ENCODE measurements around the gene GARRE1. TPM values are rescaled to one million over a fixed set of nuclear protein-coding genes. Genes with fewer than 3 reads are reported as not detected.

Gene GARRE1
- total and polyA plus RNA-seq, 2 of the 13 experiments (the other 11 are each of a cell fraction or from before 2014, with no cell fraction given) = 8.0 to 11.7 TPM

GRCh38 chr19:34254698-34255432 lies 511 bp downstream of the GARRE1 start:
- ATAC-seq = peak; percentile 74
- TF ChIP-seq DRAP1 (CRISPR knock-in tag; IDR thresholded peaks at IDR 0.05) (no peak), FLYWCH1 (CRISPR knock-in tag; IDR thresholded peaks at IDR 0.05) (0 out of 2 replicates have a peak, but pooled peaks have one; percentile 66), ZFY (CRISPR knock-in tag; IDR thresholded peaks at IDR 0.05) (peak; percentile 85), CENPBD1 (CRISPR knock-in tag; IDR thresholded peaks at IDR 0.05; ENCODE audit: borderline replicate concordance, low read depth) (no peak), NFE2L1 (CRISPR knock-in tag; IDR thresholded peaks at IDR 0.05; ENCODE audit: borderline replicate concordance) (no peak), ATF7-NPFF (CRISPR knock-in tag; IDR thresholded peaks at IDR 0.05; ENCODE audit: low read depth) (0 out of 2 replicates have a peak, but pooled peaks have one; percentile 15), PAF1 (CRISPR knock-in tag; IDR thresholded peaks at IDR 0.05) (no peak), BCL3 (CRISPR knock-in tag; IDR thresholded peaks at IDR 0.05) (peak; percentile 60; the same call in 1 of the 2 replicates), ELF3 (CRISPR knock-in tag; IDR thresholded peaks at IDR 0.05) (0 out of 2 replicates have a peak, but pooled peaks have one; percentile 20), HES4 (CRISPR knock-in tag; IDR thresholded peaks at IDR 0.05; ENCODE audit: borderline replicate concordance) (0 out of 2 replicates have a peak, but pooled peaks have one; percentile 57), RBFOX2 (IDR thresholded peaks at IDR 0.05; ENCODE audit: low read depth, low read length) (peak; percentile 60; the same call in 1 of the 2 replicates), SAP130 (CRISPR knock-in tag; IDR thresholded peaks at IDR 0.05; ENCODE audit: low read depth) (peak; percentile 58), SRY (CRISPR knock-in tag; IDR thresholded peaks at IDR 0.05) (peak; percentile 45; the same call in 1 of the 2 replicates), MAX (IDR thresholded peaks at IDR 0.05) (peak; percentile 15; the same call in 1 of the 2 replicates), ZSCAN25 (CRISPR knock-in tag; IDR thresholded peaks at IDR 0.05) (no peak), POGK (CRISPR knock-in tag; conservative IDR thresholded peaks at IDR 0.05) (0 out of 2 replicates have a peak, but pooled peaks have one; percentile 39), JUND (CRISPR knock-in tag; IDR thresholded peaks at IDR 0.05) (no peak), GABPB1 (CRISPR knock-in tag; IDR thresholded peaks at IDR 0.05) (peak; percentile 78; the same call in 1 of the 2 replicates), MED13 (CRISPR knock-in tag; IDR thresholded peaks at IDR 0.05) (no peak), MXD3 (CRISPR knock-in tag; IDR thresholded peaks at IDR 0.05) (peak; percentile 32; the same call in 1 of the 2 replicates)

More at GRCh38 chr19:34254698-34255432, 511 bp downstream of the GARRE1 start:
- DNase-seq (ENCODE audit: low spot score) (no peak), FAIRE-seq (no peak)
- Histone ChIP-seq H3K4me2 (ENCODE audit: low read depth, low read length) (peak overlapping the region; percentile 70), H3K9me3 (ENCODE audit: low read length) (no peaks in the 10 kb centered on the region), H2AFZ (ENCODE audit: low read length) (no peak overlapping the region), H3K36me3 (replicated peaks in 1 of 2; ENCODE audit: control insufficient read depth in 1 of 2, insufficient read depth in 2 of 2, low read length in 2 of 2) (no peaks in the 10 kb centered on the region; a peak in 1 of 5 replicates), H3K4me1 (ENCODE audit: insufficient read depth, low read length) (peaks cover 48% of the 10 kb centered on the region), H3K27ac (ENCODE audit: extremely low read length, insufficient read depth, low read length) (peak overlapping the region; percentile 80), H3K9ac (ENCODE audit: insufficient read depth, low read depth, low read length) (peak overlapping the region; percentile 85), H3K4me3 (replicated peaks in 1 of 3; ENCODE audit: insufficient read depth in 1 of 3, low read depth in 2 of 3, low read length in 3 of 3) (peak overlapping the region; percentile 80 to 94 (median 92)), H3K27me3 (ENCODE audit: control insufficient read depth in 1 of 2, insufficient read depth in 2 of 2, low read length in 2 of 2) (no peaks in the 10 kb centered on the region), H4K20me1 (ENCODE audit: insufficient read depth, low read length) (no peaks in the 10 kb centered on the region), H3K79me2 (ENCODE audit: insufficient read depth, low read length) (peaks cover 31% of the 10 kb centered on the region)
- in situ Hi-C loops (cut with HindIII; ENCODE audit: extremely low pct_ligation_motif_present, low pct_unique_long_range_greater_than_20kb) = no loop called here
- BruUV-seq (replicated peaks) = no TSS peak
- intact Hi-C loops (cut with micrococcal nuclease; ENCODE audit: unreplicated experiment) = no loop called here
- POLR2A ChIA-PET = no interaction called here
- 0% methylated on average over 16 of the region's 88 CpGs for WGBS (ENCODE audit: low lambda C conversion rate)
- CTCF ChIA-PET (ENCODE audit: low intra/inter-chr PET ratio, low total read pairs) = no interaction called here
